ENCODE results near the gene ZNF181. TPM values are rescaled to one million over a fixed set of nuclear protein-coding genes. Genes with fewer than 3 reads are reported as not detected.

Gene ZNF181
- 8.1 to 15.9 TPM (median 10.0 TPM) in 5 replicates for total RNA-seq (2022; extraction: Qiagen RNA extraction)

DNA sequence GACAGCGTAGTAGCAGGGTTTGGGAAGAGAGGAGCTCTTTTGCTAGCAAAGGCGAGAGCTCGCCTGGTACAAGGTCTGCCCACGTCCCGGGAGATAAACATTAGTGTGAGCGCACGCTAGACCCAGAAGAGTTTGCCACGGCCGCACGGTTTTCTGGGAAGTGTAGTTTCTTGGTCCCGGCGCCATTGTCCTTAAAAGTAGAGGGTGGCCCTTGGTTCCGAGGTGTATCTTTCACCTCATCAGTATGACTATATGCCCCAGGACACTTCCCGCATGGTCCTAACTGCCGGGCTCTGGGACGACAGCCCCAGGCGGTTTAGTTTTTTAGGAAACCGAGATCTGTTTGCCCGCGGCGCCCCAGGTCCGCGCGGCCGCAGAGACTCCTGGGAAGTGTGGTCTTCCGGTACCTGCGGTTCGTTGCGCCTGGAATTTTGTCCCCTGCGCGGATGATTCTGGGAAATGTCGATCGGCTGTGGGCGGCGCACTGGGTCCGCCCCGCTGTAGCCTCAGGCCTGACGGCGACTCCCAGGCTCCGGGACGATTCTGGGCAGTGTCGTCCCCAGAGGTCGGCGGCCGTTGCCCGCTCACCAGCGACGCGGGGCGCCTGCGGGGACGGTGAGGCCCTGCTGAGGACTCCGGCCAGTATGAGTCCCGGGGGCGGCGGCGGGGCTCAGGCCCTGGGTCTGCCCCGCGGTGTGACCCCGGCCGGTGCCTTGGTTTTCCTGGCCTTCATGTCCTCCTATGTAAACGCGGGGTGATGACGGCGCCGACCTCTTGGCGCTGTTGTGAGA lies at the start of gene ZNF181:
ZNF181 (plus strand) TSS at position 498 of the 791 bp plus-strand sequence. CDS start 795 bp downstream, outside the sequence.

DNA sequence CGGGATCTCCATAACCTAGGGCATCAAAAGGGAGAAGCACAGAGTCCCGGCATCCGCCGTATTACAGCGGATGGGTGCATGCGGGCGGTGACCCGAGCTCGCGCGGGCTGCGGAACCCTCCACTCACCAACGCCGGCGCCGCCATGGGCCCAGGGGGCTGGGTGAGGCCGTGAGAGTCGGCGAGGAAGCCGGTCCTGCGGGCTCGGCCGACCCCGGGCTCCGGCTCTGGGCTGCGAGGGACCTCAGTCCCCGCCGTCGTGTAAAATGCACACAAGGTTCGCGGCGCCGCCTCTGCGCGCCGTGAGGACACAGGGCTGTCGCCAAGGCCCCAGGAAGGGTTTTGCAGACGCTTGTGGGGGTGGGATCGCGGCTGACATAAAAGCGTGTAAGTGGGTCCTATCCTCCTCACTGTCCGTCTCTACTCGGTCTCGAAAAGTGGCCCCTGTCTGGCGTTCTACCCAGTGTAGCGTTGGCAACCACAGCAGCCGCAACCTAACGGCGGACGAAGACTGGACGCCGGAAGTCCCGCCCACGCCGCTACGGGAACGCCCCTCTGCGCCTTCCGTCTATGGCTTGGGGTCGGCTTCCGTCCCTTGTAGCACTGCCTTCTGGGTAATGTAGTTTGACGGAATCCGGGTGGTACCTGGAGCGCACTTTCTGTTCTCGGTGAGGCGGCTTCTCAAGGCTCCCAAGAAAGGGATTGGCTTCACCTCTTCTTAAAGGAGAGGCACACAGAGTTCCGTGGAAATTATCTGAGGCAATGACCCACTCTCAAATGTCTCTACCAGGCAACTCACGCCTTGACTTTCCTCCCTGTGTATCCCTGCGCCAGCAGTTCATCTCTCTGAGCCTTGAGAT lies 38.9 kb downstream of the ZNF181 start, which contains the start of gene ZNF599:
ZNF599 (minus strand) TSS at position 519 of the 858 bp plus-strand sequence; CDS start at position 145, 374 bp downstream.

Other genes starting within 250 kb of the ZNF181 start
- gene SCGB2B2, start 57.1 kb upstream of the ZNF181 start, total RNA-seq (2022; extraction: Qiagen RNA extraction) = 0.06 to 0.10 TPM (median 0.08 TPM) in 3 of 5 replicates, not detected in the others
- gene ZNF302, start 56.6 kb upstream of the ZNF181 start, total RNA-seq (2022; extraction: Qiagen RNA extraction) = 14.7 to 20.7 TPM (median 16.3 TPM) in 5 replicates
- 2.1 to 3.1 TPM (median 2.8 TPM) in 5 replicates for gene ZNF599, start 39.0 kb downstream of the ZNF181 start, total RNA-seq (2022; extraction: Qiagen RNA extraction)
- 4.7 to 6.8 TPM (median 4.9 TPM) in 5 replicates for gene ZNF30, start 192.7 kb downstream of the ZNF181 start, total RNA-seq (2022; extraction: Qiagen RNA extraction)
- 1.4 to 2.0 TPM (median 1.6 TPM) in 5 replicates for gene ZNF792, start 230.0 kb downstream of the ZNF181 start, total RNA-seq (2022; extraction: Qiagen RNA extraction)